ENCODE results near the gene RASGRP3.

DNA sequence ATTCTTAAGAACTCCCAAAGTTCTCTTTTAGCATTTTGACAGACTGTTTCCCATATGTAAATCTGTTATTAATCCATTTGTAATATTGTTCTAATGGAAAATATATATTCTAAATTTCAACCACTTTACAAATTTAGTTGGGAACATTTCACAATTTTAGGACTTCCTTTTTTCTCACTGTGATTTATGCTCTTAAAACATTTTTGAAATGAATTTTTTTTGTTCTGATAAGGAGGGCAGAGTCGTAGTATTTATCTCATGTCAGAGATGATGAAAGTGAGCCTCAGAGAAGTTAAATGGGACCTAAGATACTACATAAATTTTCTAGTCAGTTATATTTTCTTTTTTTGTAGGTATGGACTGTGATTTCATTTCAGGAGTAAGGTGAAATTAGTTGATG lies 26.6 kb downstream of the RASGRP3 start:
- TF ChIP-seq, protein P1, sequence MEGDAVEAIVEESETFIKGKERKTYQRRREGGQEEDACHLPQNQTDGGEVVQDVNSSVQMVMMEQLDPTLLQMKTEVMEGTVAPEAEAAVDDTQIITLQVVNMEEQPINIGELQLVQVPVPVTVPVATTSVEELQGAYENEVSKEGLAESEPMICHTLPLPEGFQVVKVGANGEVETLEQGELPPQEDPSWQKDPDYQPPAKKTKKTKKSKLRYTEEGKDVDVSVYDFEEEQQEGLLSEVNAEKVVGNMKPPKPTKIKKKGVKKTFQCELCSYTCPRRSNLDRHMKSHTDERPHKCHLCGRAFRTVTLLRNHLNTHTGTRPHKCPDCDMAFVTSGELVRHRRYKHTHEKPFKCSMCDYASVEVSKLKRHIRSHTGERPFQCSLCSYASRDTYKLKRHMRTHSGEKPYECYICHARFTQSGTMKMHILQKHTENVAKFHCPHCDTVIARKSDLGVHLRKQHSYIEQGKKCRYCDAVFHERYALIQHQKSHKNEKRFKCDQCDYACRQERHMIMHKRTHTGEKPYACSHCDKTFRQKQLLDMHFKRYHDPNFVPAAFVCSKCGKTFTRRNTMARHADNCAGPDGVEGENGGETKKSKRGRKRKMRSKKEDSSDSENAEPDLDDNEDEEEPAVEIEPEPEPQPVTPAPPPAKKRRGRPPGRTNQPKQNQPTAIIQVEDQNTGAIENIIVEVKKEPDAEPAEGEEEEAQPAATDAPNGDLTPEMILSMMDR (IDR thresholded peaks at IDR 0.05): no peak
- TF ChIP-seq POLR2A (IDR thresholded peaks at IDR 0.05): no peak

Data from uterus (tissue), 2 donors.